ENCODE results near the gene MYO16.

Gene MYO16

DNA sequence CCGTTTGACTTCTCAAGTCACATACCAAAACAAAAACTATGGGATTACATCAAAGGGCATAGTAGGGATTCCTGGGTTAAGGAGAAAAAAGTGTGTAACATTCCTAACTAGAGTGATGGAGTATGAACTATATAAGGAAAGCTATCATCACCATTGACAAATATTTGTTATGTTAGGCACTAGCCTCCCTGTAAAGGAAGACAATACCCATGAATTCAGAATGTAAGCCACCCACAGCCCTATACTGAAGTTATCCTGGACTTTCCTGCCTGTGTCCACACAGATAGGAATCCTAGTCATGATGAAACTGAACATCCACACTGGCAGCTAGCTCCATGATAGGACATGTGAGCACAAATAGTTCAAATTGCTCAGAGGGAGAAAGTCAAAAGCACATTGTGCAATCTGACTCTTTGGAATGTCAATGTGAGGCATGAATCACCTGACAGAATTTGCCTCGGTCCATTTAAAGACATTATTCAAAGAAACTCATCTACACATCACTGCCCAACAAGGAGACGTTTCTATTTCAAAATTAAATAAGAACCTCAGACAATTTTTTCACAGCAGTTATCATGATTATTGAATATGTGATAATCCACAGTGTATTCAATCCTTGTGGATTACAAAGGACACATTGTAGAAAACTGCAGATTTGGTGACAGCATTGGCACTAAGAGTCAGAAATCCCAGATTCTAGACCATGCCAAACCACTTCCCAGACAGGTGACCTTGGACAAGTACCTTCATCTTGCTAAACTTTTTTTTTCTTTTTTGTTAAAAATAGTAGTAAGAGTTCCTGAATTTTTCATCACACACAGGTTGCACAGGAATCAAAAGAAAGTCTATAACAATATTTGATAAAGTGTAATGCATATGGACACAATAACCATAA is 627.7 kb downstream of the MYO16 start:
- DNase-seq = no peak

Data from NCI-H446 treated with DMSO at 0.1 percent for 48 hours (cell line).